Measurements from ENCODE around the gene TFCP2.

- TF ChIP-seq CTCF (IDR thresholded peaks at IDR 0.05; ENCODE audit: low read depth, low read length) (no peak), EZH2phosphoT487 (IDR thresholded peaks at IDR 0.05; ENCODE audit: low read depth) (no peak)
Measured at GRCh38 chr12:51152953-51153352, 20.0 kb downstream of the TFCP2 start.
